DOHH2 (cell line): ENCODE measurements around the gene POLRMT.

Experiments
- H3F3A ChIP-seq: fragments of 200-600 bp; sonication (generic), shearing (Covaris generic); 2 replicates; pipeline ENCODE4 v1.6.0; 2016; ENCODE audit warnings: antibody characterized with exemption, mild to moderate bottlenecking; ENCODE audit not compliant: control insufficient read depth, insufficient read depth
- H3K27ac ChIP-seq: fragments of 200-600 bp; sonication (generic); 2 replicates; pipeline ENCODE4 v1.5.1; 2014; ENCODE audit warnings: low read depth, mild to moderate bottlenecking, low read length, moderate library complexity
- H3K27me3 ChIP-seq: fragments of 200-600 bp; sonication (generic); 2 replicates; pipeline ENCODE4 v1.6.1; 2014; ENCODE audit warnings: mild to moderate bottlenecking, low read length, mixed read lengths; ENCODE audit not compliant: control insufficient read depth
- H3K36me3 ChIP-seq: fragments of 200-600 bp; sonication (generic); 2 replicates; pipeline ENCODE4 v1.6.1; 2014; ENCODE audit warnings: mild to moderate bottlenecking, low read length, moderate library complexity, mixed read lengths; ENCODE audit not compliant: control insufficient read depth
- H3K4me1 ChIP-seq: fragments of 200-600 bp; sonication (generic); 2 replicates; pipeline ENCODE4 v1.6.1; 2014; ENCODE audit warnings: mild to moderate bottlenecking, low read length, mixed read lengths; ENCODE audit not compliant: control insufficient read depth
- H3K4me2 ChIP-seq: fragments of 200-600 bp; sonication (generic); 2 replicates; pipeline ENCODE4 v1.6.0; 2014; ENCODE audit warnings: mild to moderate bottlenecking, low read length, moderate library complexity
- H3K4me3 ChIP-seq: fragments of 200-600 bp; sonication (generic); 2 replicates; pipeline ENCODE4 v1.5.1; 2014; ENCODE audit warnings: mild to moderate bottlenecking, low read length, mixed read lengths
- H3K79me2 ChIP-seq: fragments of 200-600 bp; sonication (generic); 2 replicates; pipeline ENCODE4 v1.6.1; 2014; ENCODE audit warnings: mild to moderate bottlenecking, low read length, mixed read lengths; ENCODE audit not compliant: control insufficient read depth
- H3K9me2 ChIP-seq: fragments of 200-600 bp; sonication (generic); replicated peaks from 2 replicates; pipeline ENCODE4 v1.6.1; 2014; ENCODE audit warnings: mild to moderate bottlenecking, low read length, mixed read lengths; ENCODE audit not compliant: control insufficient read depth
- H3K9me3 ChIP-seq: fragments of 200-600 bp; sonication (generic); 2 replicates; pipeline ENCODE4 v1.6.1; 2014; ENCODE audit warnings: antibody characterized with exemption, low read length, mixed read lengths; ENCODE audit not compliant: control insufficient read depth, insufficient read depth
- H4K20me1 ChIP-seq: fragments of 200-600 bp; sonication (generic); 2 replicates; pipeline ENCODE4 v1.6.0; 2014; ENCODE audit warnings: low read depth, mild to moderate bottlenecking, antibody characterized with exemption, low read length, moderate library complexity; ENCODE audit not compliant: control insufficient read depth, insufficient read depth
- CTCF ChIP-seq: fragments of 200-600 bp; sonication (generic); IDR thresholded peaks from one replicate; pipeline ENCODE4 v1.5.1; 2014; ENCODE audit warnings: antibody characterized with exemption, mild to moderate bottlenecking, low read depth, low read length; ENCODE audit not compliant: poor library complexity, severe bottlenecking
- EZH2phosphoT487 ChIP-seq: fragments of 200-600 bp; sonication (generic); IDR thresholded peaks from 2 replicates; pipeline ENCODE4 v1.6.1; 2017; ENCODE audit warnings: borderline replicate concordance, mild to moderate bottlenecking, antibody characterized with exemption, low read length, moderate library complexity, mixed read lengths

POLRMT gene

DNA sequence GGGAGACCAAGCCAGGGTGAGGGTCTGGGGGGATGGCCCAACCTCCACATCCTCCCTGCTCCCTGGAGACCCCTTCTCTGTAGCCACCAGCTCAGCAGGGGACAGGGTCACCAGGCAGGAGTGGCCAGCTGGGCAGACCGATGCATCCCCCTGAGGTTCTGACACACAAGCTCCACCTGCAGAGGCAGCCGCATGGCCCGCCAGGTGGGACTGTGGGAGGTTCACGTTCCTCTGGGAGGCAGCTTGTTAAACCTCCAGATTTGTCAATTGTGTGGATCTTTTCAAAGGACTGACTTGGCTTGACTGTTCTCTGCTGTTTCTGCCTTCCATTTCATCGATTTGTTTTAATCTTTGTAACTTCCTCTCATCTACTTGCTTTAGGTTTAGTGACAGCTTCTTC is 8.1 kb downstream of the POLRMT start:
- no peak overlapping the region for H3K27ac ChIP-seq
- peaks cover 24% of the 10 kb centered on the region for H3K79me2 ChIP-seq
- no peak overlapping the region for H3K4me2 ChIP-seq
- no peaks in the 10 kb centered on the region; the same call in 1 of the 2 replicates for H4K20me1 ChIP-seq
- no peak for TF ChIP-seq EZH2phosphoT487
- no peak for TF ChIP-seq CTCF
- no peaks in the 10 kb centered on the region for H3K9me2 ChIP-seq
- H3K9me3 ChIP-seq = no peaks in the 10 kb centered on the region
- no peaks in the 10 kb centered on the region for H3F3A ChIP-seq
- H3K4me3 ChIP-seq = no peak overlapping the region
- H3K4me1 ChIP-seq = no peaks in the 10 kb centered on the region
- peaks cover 44% of the 10 kb centered on the region for H3K36me3 ChIP-seq
- H3K27me3 ChIP-seq = no peaks in the 10 kb centered on the region

DNA sequence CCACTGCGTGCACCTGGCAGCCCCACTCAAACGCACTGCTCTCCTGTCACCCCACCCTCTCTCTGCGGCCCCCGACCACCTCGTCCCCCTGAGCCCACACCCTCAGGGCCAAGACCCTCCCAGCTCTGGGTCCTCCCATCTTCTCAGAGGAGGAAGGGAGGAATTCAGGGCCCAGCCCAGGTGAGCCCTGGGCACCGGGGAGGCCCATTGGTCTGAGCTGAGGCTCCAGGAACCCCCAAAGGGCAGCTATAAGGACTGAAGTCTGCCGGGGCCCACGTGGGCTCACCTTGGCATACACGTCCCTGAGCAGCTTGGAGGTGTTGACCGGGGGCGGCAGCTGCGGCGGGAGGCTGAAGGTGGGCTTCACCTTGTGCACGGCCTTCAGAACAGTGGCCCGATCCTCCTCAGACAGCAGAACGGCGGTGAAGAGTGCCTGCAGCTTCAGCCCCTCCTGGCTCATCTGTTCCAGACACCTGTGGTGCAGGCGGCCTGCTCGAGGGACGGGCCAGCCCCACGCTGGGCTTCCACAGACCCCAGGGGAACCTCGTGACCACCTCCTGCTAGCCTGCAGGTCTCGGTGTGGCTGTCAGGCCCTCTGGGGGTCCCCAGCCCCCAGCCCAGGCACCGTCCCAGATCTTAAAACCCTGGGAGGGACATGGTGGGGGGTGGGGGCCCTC is 8.8 kb downstream of the POLRMT start:
- H3K27ac ChIP-seq = no peak overlapping the region
- no peak overlapping the region for H3K4me3 ChIP-seq
- H3K79me2 ChIP-seq = peaks cover 19% of the 10 kb centered on the region
- no peaks in the 10 kb centered on the region for H3K9me2 ChIP-seq
- H3K27me3 ChIP-seq = no peaks in the 10 kb centered on the region
- no peaks in the 10 kb centered on the region for H4K20me1 ChIP-seq
- TF ChIP-seq CTCF (no peak), EZH2phosphoT487 (no peak)
- no peak overlapping the region for H3K4me2 ChIP-seq
- no peaks in the 10 kb centered on the region for H3F3A ChIP-seq
- peaks cover 46% of the 10 kb centered on the region for H3K36me3 ChIP-seq
- no peaks in the 10 kb centered on the region for H3K4me1 ChIP-seq
- H3K9me3 ChIP-seq = no peaks in the 10 kb centered on the region

GRCh38 chr19:623974-624373 is 9.4 kb downstream of the POLRMT start:
- no peak for TF ChIP-seq EZH2phosphoT487
- no peak for TF ChIP-seq CTCF
- H3K36me3 ChIP-seq = peaks cover 47% of the 10 kb centered on the region
- peaks cover 16% of the 10 kb centered on the region for H3K79me2 ChIP-seq
- H3K27me3 ChIP-seq = no peaks in the 10 kb centered on the region
- no peaks in the 10 kb centered on the region for H4K20me1 ChIP-seq
- no peaks in the 10 kb centered on the region for H3K9me3 ChIP-seq
- H3K4me1 ChIP-seq = no peaks in the 10 kb centered on the region
- H3F3A ChIP-seq = no peaks in the 10 kb centered on the region
- no peak overlapping the region for H3K4me3 ChIP-seq
- no peaks in the 10 kb centered on the region for H3K9me2 ChIP-seq
- no peak overlapping the region for H3K27ac ChIP-seq
- H3K4me2 ChIP-seq = no peak overlapping the region
